ENCODE data around the gene VPS16. TPM values are rescaled to one million over a fixed set of nuclear protein-coding genes. Genes with fewer than 3 reads are reported as not detected.
"Not testable (repeated sequence)": the region's sequence is repeated elsewhere in the genome, so short reads cannot be mapped to it uniquely, and the experiment has no call there.

VPS16 gene
- total RNA-seq, 8 experiments from 2014 or later: 26.3 to 39.9 (median 33.8) TPM

DNA sequence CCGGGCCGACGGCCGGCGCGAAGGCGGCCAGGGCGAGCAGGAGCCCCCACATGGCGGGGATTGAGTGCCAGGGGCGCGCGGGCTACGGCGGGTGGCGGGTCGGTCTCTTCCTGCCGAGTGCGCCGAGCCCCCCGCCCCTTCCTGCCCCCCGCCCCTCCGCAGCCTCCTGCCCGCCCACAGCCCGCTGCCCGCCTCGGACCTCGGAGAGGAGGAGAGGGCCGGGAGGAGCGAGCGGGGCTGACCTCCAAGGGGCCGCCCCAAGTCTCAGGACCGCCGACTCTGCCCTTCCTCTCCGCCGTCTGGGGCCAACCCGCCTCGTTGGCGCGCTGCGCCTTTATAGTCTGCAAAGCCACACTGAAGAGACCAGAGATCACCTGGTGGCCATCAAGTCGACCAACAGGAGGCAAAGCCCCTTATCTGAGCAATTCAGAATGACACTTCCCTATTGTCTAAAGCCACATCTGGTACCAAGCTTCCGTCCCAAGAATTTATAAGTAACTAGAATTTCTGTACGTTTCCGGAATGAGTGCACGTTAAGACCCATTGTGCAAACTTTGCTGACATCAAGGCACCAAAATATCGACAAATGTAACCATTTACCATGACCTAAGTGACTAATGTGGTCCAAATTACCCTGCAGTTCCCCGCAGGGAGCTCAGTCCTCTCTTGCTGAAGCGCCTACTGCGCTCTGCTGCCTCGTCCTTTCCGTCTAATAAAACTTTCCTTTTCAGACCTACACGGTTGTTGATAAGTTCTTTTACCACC, 39.8 kb upstream of the VPS16 start, which contains the start of gene CPXM1:
TSS of gene CPXM1 (minus strand) at position 107 of the 765 bp plus-strand sequence. CDS start at position 52, 55 bp downstream.
- Histone ChIP-seq H3K4me3 (peak within 1 kb of the TSS; percentile 42 to 55 (median 54)), H3K4me1 (replicated peaks in 1 of 2) (peaks cover 7 to 9% of the 10 kb centered on the region in 2 donors), H3K27ac (peak within 1 kb of the TSS in 1 of 2 donors; percentile 13)
- ATAC-seq (replicated peaks in 6 of 8): peak in 6 of 8 experiments; percentile 72 to 77 (median 75)
- 0 to 8% (median 3%) methylated on average over 2 to 13 of the region's 52 CpGs; no CpG with 5 or more reads in 2 of the 10 experiments for WGBS, 10 experiments
- in situ Hi-C loops (cut with MboI; ENCODE audit: low pct_unique_long_range_greater_than_20kb in 2 of 9, low sequenced_read_pairs in 9 of 9, unreplicated experiment in 9 of 9): no loop called here

DNA sequence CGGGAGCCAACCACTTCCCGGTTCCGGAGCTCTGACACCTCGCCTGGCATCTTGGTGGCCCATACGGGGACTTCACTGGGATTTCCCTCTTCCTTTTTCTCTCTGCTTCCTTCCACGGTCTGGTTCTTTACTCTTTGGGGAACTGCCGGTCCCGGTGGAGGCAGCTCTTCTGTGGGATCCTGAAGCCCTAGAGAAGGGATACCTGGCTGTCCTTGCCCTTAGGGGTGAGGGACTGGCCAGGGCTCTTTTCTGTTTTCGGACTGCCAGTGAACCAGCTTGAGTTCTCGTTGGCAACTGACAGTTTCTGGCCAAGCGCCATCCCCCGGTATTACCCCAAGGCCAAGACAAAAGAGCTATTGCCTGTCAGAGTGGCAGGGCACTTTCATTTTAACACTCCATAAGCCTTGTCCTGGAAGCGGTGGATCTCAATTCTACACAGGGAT, 39.2 kb upstream of the VPS16 start:
- ATAC-seq (replicated peaks in 6 of 8): no peak
- in situ Hi-C loops (cut with MboI; ENCODE audit: low pct_unique_long_range_greater_than_20kb in 2 of 9, low sequenced_read_pairs in 9 of 9, unreplicated experiment in 9 of 9): no loop called here
- 0 to 50% (median 16%) methylated on average over 1 to 10 of the region's 13 CpGs for WGBS, 10 experiments
- H3K4me1 ChIP-seq (replicated peaks in 1 of 2): peaks cover 7 to 9% of the 10 kb centered on the region in 2 donors
- peak overlapping the region in 1 of 5 donors; percentile 55 for H3K4me3 ChIP-seq
- no peak overlapping the region for H3K27ac ChIP-seq

DNA sequence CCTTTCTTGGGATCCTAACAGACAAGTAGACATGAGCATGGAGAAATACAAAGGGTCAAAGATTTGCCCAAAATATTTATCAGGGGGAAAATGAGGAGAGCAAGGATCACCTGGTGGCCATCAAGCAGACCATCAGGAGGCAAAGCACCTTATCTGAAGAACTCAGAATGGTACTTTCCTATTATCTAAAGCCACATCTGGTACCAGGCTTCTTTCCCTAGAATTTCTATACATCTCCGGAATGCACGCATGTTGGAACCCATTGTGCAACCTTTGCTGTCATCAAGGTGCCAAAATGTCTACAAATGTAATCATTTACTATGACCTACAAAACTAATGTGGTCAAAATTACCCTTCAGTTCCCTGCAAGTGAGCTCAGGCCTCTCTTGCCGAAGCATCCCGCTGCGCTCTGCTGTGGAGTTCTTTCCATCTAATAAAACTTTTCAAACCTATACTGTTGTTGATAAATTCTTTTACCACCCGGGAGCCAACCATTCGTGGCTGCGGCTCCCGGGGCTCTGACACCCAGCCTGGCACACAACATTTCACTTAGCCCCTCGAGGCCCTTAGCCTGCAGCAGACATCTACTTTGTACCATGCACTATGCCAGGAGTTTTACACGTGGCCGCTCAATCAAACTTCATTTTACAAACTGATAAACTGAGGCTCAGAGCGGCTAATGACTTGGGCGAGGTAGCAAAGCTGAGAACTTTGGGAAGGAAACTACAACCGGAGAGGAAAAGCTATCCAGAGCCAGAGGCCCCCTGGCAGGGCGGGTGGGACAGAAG, 36.3 kb upstream of the VPS16 start:
- no peak overlapping the region for H3K4me3 ChIP-seq
- WGBS, 10 experiments: 46 to 90% (median 54%) methylated on average over 2 to 11 of the region's 16 CpGs; no CpG with 5 or more reads in 2 of the 10 experiments

GRCh38 chr20:2804852-2805688, 35.5 kb upstream of the VPS16 start:
- WGBS, 10 experiments: 0 to 23% (median 8%) methylated on average over 1 to 14 of the region's 49 CpGs; no CpG with 5 or more reads in 6 of the 10 experiments
- in situ Hi-C loops (cut with MboI; ENCODE audit: low pct_unique_long_range_greater_than_20kb in 2 of 9, low sequenced_read_pairs in 9 of 9, unreplicated experiment in 9 of 9): no loop called here
- peak in 5 of 8 experiments; percentile 29 to 63 (median 36) for ATAC-seq (replicated peaks in 6 of 8)

More for the DNA sequence above, 36.3 kb upstream of the VPS16 start:
- in situ Hi-C loops (cut with MboI; ENCODE audit: low pct_unique_long_range_greater_than_20kb in 2 of 9, low sequenced_read_pairs in 9 of 9, unreplicated experiment in 9 of 9): no loop called here
- Histone ChIP-seq H3K4me1 (replicated peaks in 1 of 2) (peaks cover 5% of the 10 kb centered on the region in 2 donors), H3K27ac (no peak overlapping the region)
- no peak for ATAC-seq (replicated peaks in 6 of 8)

DNA sequence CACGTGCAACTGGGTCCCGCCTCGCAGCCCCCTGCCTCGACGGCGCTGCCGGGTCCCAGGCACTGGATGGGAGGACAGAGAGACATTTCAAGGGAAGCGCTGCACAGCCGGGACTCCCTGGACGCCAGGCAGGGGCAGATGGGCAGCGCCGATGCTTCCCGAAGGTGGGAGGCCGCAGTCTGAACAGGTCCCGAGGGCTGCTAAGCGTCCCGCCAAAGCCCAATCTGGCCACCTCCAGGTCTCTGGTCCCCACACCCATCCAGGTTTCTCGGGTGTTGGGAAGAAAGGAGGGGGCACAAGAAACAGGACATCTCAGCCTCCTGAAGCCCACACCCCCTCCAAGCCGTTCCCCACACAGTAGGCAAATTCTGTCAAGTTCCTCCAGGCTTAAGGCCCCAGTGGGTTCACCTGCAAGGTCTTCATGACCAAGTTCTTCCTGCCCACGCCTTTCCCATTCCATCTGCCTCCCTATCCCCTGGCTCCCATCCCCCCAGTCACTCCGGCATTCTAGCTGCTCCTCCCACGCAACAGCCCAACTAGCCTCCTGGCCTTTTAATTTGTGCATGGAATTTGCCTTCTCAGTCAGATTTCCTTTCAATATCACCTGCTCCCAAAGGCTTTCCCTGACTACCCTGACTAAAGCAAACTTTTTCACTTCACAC, 34.7 kb upstream of the VPS16 start:
- WGBS, 10 experiments: 13 to 70% (median 32%) methylated on average over 1 to 12 of the region's 22 CpGs; no CpG with 5 or more reads in 2 of the 10 experiments
- Histone ChIP-seq H3K27ac (no peak overlapping the region), H3K4me3 (no peak overlapping the region), H3K4me1 (replicated peaks in 1 of 2) (no peaks in the 10 kb centered on the region)
- no peak for ATAC-seq (replicated peaks in 6 of 8)
- in situ Hi-C loops (cut with MboI; ENCODE audit: low pct_unique_long_range_greater_than_20kb in 2 of 9, low sequenced_read_pairs in 9 of 9, unreplicated experiment in 9 of 9): no loop called here

More at GRCh38 chr20:2804852-2805688, 35.5 kb upstream of the VPS16 start:
- no peak overlapping the region for H3K4me3 ChIP-seq
- no peak overlapping the region for H3K27ac ChIP-seq
- no peaks in the 10 kb centered on the region for H3K4me1 ChIP-seq (replicated peaks in 1 of 2)

GRCh38 chr20:2806351-2806701, 34.2 kb upstream of the VPS16 start:
- 20 to 71% (median 42%) methylated on average over 1 to 4 of the region's 4 CpGs; no CpG with 5 or more reads in 2 of the 10 experiments for WGBS, 10 experiments
- ATAC-seq (replicated peaks in 6 of 8): no peak
- no peak overlapping the region for H3K4me3 ChIP-seq
- in situ Hi-C loops (cut with MboI; ENCODE audit: low pct_unique_long_range_greater_than_20kb in 2 of 9, low sequenced_read_pairs in 9 of 9, unreplicated experiment in 9 of 9): no loop called here
- no peak overlapping the region for H3K27ac ChIP-seq
- H3K4me1 ChIP-seq (replicated peaks in 1 of 2): no peaks in the 10 kb centered on the region

DNA sequence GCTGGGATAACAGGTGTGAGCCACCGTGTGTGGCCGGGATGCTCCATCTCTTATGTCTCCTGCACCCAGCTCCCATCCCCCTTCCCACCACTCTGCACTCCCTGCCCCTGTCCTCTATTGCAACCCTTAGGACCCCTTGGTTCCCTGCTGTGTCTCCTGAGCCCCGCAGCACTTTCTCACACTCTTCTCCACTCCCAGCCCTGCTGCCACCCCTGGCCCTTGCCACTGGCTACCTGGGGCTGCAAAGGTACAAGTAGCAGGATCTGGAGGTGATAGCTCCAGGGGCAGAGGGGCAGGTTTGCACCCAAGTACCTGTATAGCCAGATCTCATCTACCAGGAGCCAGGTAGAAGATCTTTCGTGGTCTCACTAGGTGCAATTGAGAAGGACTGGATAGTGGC, 33.5 kb upstream of the VPS16 start:
- in situ Hi-C loops (cut with MboI; ENCODE audit: low pct_unique_long_range_greater_than_20kb in 2 of 9, low sequenced_read_pairs in 9 of 9, unreplicated experiment in 9 of 9): no loop called here
- Histone ChIP-seq H3K27ac (no peak overlapping the region), H3K4me1 (replicated peaks in 1 of 2) (no peaks in the 10 kb centered on the region), H3K4me3 (no peak overlapping the region)
- WGBS, 10 experiments: 40 to 80% (median 55%) methylated on average over 1 to 2 of the region's 4 CpGs; no CpG with 5 or more reads in 6 of the 10 experiments
- no peak for ATAC-seq (replicated peaks in 6 of 8)

GRCh38 chr20:2807929-2808328, 32.6 kb upstream of the VPS16 start:
- H3K4me1 ChIP-seq (replicated peaks in 1 of 2); H3K4me3 ChIP-seq; in situ Hi-C loops (cut with MboI; ENCODE audit: low pct_unique_long_range_greater_than_20kb in 2 of 9, low sequenced_read_pairs in 9 of 9, unreplicated experiment in 9 of 9); H3K27ac ChIP-seq; ATAC-seq (replicated peaks in 6 of 8): not testable (repeated sequence)
- 0 to 90% (median 60%) methylated on average over 1 to 2 of the region's 9 CpGs; no CpG with 5 or more reads in 5 of the 10 experiments for WGBS, 10 experiments

- WGBS, 10 experiments: 60 to 100% (median 83%) methylated on average over 1 to 8 of the region's 10 CpGs; no CpG with 5 or more reads in 1 of the 10 experiments
- in situ Hi-C loops (cut with MboI; ENCODE audit: low pct_unique_long_range_greater_than_20kb in 2 of 9, low sequenced_read_pairs in 9 of 9, unreplicated experiment in 9 of 9): no loop called here
- no peak for ATAC-seq (replicated peaks in 6 of 8)
- Histone ChIP-seq H3K4me1 (replicated peaks in 1 of 2) (no peaks in the 10 kb centered on the region), H3K4me3 (no peak overlapping the region), H3K27ac (no peak overlapping the region)
Measured at GRCh38 chr20:2809690-2810089, 30.9 kb upstream of the VPS16 start.

DNA sequence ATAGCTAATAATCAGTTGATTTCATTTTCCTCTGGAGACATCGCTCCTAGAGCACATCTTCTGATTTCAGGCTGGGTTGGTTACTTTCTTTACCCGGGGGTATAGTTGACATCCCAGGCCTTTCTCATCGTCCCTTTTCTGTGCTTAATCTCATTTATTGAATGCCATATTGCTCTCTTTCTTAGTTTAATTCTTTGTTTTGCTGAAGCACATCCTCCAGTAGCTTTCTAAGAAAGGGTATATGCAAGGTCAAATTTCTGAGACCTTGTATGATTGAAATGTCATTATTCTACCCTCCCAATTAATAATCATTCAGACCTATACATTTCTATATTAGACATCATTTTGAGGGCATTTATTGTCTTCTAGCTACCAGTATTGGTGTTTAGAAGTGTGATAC, 28.4 kb upstream of the VPS16 start:
- 0 to 85% (median 54%) methylated on average over 1 to 3 of the region's 3 CpGs; no CpG with 5 or more reads in 2 of the 10 experiments for WGBS, 10 experiments
- Histone ChIP-seq H3K4me3 (no peak overlapping the region), H3K27ac (no peak overlapping the region), H3K4me1 (replicated peaks in 1 of 2) (no peaks in the 10 kb centered on the region)
- no peak for ATAC-seq (replicated peaks in 6 of 8)
- in situ Hi-C loops (cut with MboI; ENCODE audit: low pct_unique_long_range_greater_than_20kb in 2 of 9, low sequenced_read_pairs in 9 of 9, unreplicated experiment in 9 of 9): no loop called here

GRCh38 chr20:2814076-2814475, 26.5 kb upstream of the VPS16 start:
- 44 to 100% (median 80%) methylated on average over 1 of the region's 1 CpG; no CpG with 5 or more reads in 7 of the 10 experiments for WGBS, 10 experiments
- in situ Hi-C loops (cut with MboI; ENCODE audit: low pct_unique_long_range_greater_than_20kb in 2 of 9, low sequenced_read_pairs in 9 of 9, unreplicated experiment in 9 of 9): no loop called here
- H3K4me3 ChIP-seq: no peak overlapping the region
- H3K27ac ChIP-seq: no peak overlapping the region
- ATAC-seq (replicated peaks in 6 of 8): peak in 3 of 8 experiments; percentile 16 to 46 (median 31)
- no peaks in the 10 kb centered on the region for H3K4me1 ChIP-seq (replicated peaks in 1 of 2)

DNA sequence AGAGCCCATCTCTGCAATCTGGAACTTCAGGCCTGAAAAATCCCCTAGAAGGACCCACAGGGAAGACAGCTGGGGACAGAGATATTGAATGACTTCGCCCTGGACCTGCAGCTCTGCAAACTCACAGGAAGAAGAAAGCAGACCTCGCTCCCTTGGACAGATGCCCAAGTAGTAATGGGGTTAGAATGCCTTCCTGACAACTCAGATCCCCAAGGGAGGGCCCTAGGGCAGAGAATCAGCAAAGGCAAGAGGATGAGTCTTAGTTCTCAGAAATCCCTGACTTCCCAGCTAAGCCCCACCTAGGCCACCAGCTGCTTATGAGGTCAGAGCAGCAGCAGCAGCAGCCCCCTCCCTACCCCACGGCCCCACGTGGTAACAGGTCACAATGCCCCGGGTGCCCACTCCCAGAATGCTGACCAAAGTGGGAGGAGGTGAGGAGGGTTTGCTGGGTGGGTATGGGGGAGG, 25.9 kb upstream of the VPS16 start, which contains the start of gene C20orf141:
TSS of gene C20orf141 (plus strand) at position 401 of the 465 bp plus-strand sequence. CDS start 198 bp downstream, outside the sequence.
- 0 to 40% (median 20%) methylated on average over 1 to 5 of the region's 5 CpGs; no CpG with 5 or more reads in 7 of the 10 experiments for WGBS, 10 experiments
- peak in 3 of 8 experiments; percentile 94 to 96 (median 96) for ATAC-seq (replicated peaks in 6 of 8)
- Histone ChIP-seq H3K4me3 (no peak within 1 kb of the TSS), H3K27ac (no peak within 1 kb of the TSS), H3K4me1 (replicated peaks in 1 of 2) (no peaks in the 10 kb centered on the region)
- in situ Hi-C loops (cut with MboI; ENCODE audit: low pct_unique_long_range_greater_than_20kb in 2 of 9, low sequenced_read_pairs in 9 of 9, unreplicated experiment in 9 of 9): no loop called here

Data from motor neuron (in vitro differentiated cells).